Stimulated activated CD8-positive, alpha-beta memory T cell treated with anti-CD3 and anti-CD28 coated beads, Interleukin-4, amount 100 ng/mL, for 1 hour (primary cell): ENCODE measurements around the gene SVBP.
"Not testable (repeated sequence)": the region's sequence is repeated elsewhere in the genome, so short reads cannot be mapped to it uniquely, and the experiment has no call there.

Source experiments
- DNase-seq, 2 donors: peaks; one replicate each; pipeline ENCODE4 v3.0.0-alpha.2; 2020; ENCODE audit warnings: low read depth in 2 of 2, low spot score in 1 of 2

The SVBP gene

GRCh38 chr1:42841440-42842147 lies 24.4 kb upstream of the SVBP start:
- no peak for DNase-seq

DNA sequence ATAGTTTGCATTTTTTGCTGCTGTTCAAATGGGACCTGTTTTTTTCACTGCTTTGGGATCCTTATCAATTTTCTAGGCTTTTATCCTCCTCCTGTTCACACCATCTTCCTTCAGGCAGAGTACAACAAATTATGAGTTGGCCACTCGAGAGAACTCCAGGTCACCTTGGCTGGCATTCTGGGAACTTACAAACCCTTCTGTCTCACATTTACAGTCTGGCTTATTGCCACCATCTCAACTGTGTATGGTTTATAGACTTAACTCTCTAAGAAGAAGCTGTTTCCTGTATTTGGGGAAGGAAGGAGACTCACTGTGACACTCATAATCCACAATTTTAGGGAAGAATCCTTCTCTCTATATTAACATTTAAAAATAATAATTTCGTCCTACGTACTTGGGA lies 23.8 kb upstream of the SVBP start:
- DNase-seq = no peak

- DNase-seq = no peak
These were observed 21.4 kb upstream of the SVBP start for GRCh38 chr1:42838482-42839190.

GRCh38 chr1:42837709-42838108 lies 20.5 kb upstream of the SVBP start:
- DNase-seq = no peak

DNA sequence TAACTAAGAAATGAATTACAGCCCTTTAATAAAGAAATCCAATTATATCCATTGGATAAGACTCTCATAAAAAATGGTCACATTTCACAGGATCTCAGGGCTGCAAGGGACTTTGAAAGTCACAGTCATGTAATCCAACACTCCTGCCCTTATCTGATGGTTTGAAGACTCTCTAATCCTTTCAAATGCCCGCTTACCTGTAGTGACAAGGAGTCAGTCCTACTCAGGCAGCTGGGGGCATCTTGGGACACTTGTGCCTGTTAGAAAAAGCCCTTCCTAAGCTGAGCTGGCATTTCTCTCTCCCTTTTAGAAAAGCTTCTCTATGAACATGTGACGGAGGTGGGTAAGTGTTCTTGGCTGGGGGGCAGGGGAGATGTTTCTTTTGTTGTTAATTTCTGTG lies 18.2 kb upstream of the SVBP start:
- DNase-seq = no peak

DNA sequence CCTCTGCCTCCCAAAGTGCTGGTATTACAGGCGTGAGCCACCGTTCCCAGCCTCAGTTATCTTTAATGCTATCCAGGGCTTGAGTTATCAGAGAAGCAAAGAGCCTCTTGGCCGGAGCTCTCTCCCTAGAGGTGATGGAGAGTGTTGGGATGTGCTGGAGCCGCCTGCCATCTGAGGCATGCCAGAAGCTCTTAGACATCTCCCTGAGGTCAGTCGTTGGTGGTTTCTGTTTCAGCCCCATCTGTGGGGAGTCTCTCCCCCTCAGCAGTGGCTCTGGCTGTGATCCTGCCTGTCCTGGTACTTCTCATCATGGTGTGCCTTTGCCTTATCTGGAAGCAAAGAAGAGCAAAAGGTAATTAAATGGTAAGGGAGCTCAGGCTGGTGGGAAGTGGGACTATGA lies 17.6 kb upstream of the SVBP start:
- DNase-seq = no peak

- no peak for DNase-seq
These were observed 16.8 kb upstream of the SVBP start for GRCh38 chr1:42833981-42834380.

DNA sequence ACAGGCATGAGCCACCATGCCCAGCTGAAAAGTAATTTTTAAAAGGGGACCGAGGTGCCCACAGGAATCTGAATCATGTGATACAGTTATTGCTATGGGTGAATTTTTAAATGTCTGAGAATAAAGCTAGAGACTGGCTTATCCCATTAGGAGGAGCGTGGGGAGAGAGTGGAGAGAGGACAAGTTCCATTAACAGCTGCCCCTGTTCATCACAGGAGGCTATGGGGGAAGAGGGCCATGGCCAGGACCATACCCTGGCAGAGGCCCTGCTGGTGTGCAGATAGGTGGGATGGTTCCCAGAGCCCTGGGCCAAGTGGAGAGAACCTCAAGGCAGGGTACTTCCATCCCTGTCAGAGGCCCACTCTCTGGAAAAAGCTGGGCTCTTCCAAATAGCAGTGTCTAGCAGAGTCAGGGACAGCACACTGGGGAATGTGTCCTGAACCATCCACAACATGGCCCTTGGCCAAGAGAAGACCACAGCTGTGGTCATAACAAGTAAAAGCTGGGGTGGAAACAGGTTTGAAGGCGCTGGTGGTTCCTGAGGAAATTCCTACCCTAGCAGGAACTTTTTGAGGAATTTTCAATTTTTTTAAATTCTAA lies 15.5 kb upstream of the SVBP start:
- DNase-seq = no peak

GRCh38 chr1:42831273-42831672 lies 14.1 kb upstream of the SVBP start:
- DNase-seq = no peak

GRCh38 chr1:42830631-42831030 lies 13.4 kb upstream of the SVBP start:
- no peak for DNase-seq

- no peak for DNase-seq
These were observed 8.0 kb upstream of the SVBP start for GRCh38 chr1:42825036-42825851.

DNA sequence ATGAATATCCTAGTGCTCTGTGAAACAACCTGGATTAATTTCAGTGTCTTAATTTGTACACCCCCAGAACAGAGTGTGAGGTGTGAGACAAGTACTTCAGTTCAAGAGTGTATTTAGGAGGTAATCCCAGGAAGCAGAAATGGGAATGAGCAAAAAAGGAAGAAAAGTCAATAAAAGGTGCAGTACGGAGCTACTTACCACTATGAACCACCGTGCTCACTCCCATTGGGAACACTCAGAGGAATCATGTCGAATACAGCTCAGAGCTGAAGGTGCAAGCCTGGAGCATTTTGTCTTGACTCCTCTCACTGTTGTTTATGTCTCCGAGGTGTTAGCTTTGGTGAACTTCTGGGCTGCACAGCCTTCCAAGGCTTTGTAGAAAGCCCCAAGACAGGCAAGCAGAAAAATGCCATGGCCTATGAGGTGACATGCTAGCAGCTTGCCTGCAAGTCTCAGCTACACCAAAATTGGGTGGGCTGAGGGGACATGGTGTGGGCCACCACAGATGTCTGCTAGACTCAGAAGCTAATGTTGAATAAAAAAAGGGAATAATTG lies 7.4 kb upstream of the SVBP start:
- no peak for DNase-seq

DNA sequence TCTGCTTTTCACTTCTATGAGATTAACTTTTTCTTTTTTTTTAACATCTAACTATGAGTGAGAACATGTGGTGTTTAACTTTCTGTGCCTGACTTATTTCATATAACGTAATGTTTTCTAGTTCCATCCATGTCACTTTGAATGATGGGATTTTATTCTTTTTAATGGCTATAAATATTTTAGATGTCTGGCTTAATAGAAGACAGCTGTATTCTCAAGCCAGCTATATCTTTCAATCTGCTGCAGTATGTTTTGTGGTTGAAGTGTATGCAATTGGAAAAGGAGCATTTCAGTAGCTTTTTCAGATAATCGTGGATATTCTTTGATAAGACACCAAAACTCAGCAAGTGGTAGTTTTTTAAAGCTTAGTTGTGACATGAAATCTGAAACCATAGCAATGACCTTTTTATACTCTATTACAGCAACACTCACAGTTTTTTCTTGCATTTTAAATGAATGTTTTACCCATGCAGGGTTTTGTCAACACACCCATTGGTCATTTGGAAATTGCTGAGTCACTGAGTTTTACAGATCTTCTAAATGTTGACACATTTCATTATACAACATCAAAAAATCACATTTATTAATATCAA lies 5.7 kb upstream of the SVBP start:
- DNase-seq = no peak

DNA sequence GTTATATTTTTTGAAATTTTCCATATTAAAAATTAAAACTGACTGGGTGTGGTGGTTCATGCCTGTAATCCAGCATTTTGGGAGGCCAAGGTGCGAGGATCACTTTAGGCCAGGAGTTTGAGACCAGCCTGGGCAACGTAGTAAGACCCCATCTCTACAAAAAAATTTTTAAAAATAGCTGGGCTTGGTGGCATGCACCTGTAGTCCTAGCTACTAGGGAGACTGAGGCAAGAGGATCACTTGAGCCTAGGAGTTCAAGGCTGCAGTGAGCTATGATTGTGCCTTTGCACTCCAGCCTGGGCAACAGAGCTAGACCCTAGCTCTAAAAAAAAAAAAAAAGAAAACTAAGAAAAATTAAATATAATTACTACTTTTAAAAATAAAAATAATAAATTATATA lies 4.5 kb upstream of the SVBP start:
- no peak for DNase-seq

DNA sequence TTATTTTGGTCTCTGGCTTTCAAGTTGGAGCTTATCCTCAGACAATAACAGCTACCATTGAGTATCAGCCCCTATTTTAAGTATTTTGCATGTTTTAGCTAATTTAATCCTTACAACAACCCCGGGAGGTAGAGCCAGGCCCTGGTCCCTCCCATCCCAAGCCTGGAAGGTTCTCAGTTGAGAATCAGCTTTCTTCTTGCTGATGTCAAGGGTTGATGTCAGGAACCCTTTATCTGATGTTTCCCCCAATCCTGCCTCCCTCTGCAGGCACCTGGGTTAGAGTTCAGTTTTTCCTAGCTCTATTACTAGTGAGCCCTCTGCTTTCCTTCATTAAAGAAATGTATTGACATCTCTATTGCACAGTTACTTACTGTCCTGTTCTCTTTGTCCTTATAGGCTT lies 3.6 kb upstream of the SVBP start:
- no peak for DNase-seq

DNA sequence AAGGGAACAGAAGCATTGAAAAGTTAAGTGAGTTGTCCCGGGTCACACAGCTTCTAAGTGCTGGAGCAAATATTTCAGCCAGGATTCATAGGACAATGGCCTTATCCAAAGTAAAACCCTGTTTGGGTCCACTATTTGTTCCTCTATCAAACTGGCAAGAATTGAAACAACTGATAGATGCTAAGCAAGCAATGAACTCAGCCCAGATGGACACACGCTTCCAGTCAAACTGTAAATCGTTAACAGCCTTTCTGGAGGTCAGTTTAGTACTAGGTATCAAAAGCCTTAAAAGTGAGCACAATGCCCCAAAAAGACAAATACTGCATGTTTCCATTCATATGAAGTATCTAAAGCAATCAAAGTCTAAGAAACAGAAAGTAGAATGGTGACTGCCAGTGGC lies 779 bp upstream of the SVBP start:
- no peak for DNase-seq

- no peak for DNase-seq
These were observed 207 bp upstream of the SVBP start for GRCh38 chr1:42817440-42817767.

- DNase-seq = no peak
These were observed 1.1 kb downstream of the SVBP start for GRCh38 chr1:42815941-42816584.

GRCh38 chr1:42814815-42815214 lies 2.4 kb downstream of the SVBP start:
- DNase-seq = not testable (repeated sequence)

- no peak for DNase-seq
These were observed 10.0 kb downstream of the SVBP start for GRCh38 chr1:42807056-42807668.
